Activated CD4-positive, alpha-beta T cell treated with anti-CD3 and anti-CD28 coated beads, Interleukin-2, amount 10 ng/mL, durations not matched to agents 7 days and 5 days (primary cell): ENCODE data around the gene AP1M1. TPM values are rescaled to one million over a fixed set of nuclear protein-coding genes. Genes with fewer than 3 reads are reported as not detected.

ENCODE experiments used
- CTCF ChIA-PET: fragments of 350-600 bp; sonication (Branson Sonifier 250); formaldehyde crosslinking; loops from one replicate; lab custom pipeline; 2021; ENCODE audit warnings: antibody characterized with exemption; lab: Charles Lee
- POLR2A ChIA-PET: fragments of 350-600 bp; sonication (Branson Sonifier 250); formaldehyde crosslinking; loops from one replicate; lab custom pipeline; 2021; ENCODE audit warnings: antibody characterized with exemption; lab: Charles Lee
- DNase-seq: peaks from one replicate; pipeline ENCODE4 v3.0.0-alpha.2; 2020
- H3K27ac Mint-ChIP-seq: one replicate; pipeline ENCODE4 v1.8.0; 2021; ENCODE audit warnings: mild to moderate bottlenecking, moderate library complexity, mixed read lengths
- H3K27me3 Mint-ChIP-seq: one replicate; pipeline ENCODE4 v1.8.0; 2021; ENCODE audit warnings: mixed read lengths
- H3K36me3 Mint-ChIP-seq: one replicate; pipeline ENCODE4 v1.8.0; 2021; ENCODE audit warnings: low read depth, mixed read lengths
- H3K4me1 Mint-ChIP-seq: one replicate; pipeline ENCODE4 v1.8.0; 2021; ENCODE audit warnings: mixed read lengths
- H3K4me3 Mint-ChIP-seq: one replicate; pipeline ENCODE4 v1.8.0; 2021; ENCODE audit warnings: mild to moderate bottlenecking, moderate library complexity, mixed read lengths
- H3K9me3 Mint-ChIP-seq: one replicate; pipeline ENCODE4 v1.8.0; 2021; ENCODE audit warnings: mixed read lengths
- total RNA-seq, 2 experiments: library from RNA; stranded (reverse); gene quantifications; one replicate each; pipeline ENCODE4 v1.2.3, GENCODE V29; 2021

AP1M1 gene
- total RNA-seq, 2 experiments from 2014 or later, result 129 to 150 TPM

GRCh38 chr19:16204005-16204294 lies 6.2 kb downstream of the AP1M1 start:
- Mint-ChIP-seq H3K4me3 (no peak overlapping the region), H3K36me3 (peaks cover 57% of the 10 kb centered on the region), H3K4me1 (peaks cover 43% of the 10 kb centered on the region), H3K27me3 (no peaks in the 10 kb centered on the region), H3K27ac (peak overlapping the region; percentile 57), H3K9me3 (no peaks in the 10 kb centered on the region)
- ChIA-PET POLR2A (interaction anchor here (0.5 kb wide), 1 partner anchor 1885 kb away, joined by 3 read pairs; no protein-coding TSS in a partner anchor), CTCF (no interaction called here)
- DNase-seq, result no peak

- POLR2A ChIA-PET, result no interaction called here
- H3K9me3 Mint-ChIP-seq, result no peaks in the 10 kb centered on the region
- no peak overlapping the region for H3K4me3 Mint-ChIP-seq
- DNase-seq, result no peak
- H3K27me3 Mint-ChIP-seq, result no peaks in the 10 kb centered on the region
- peaks cover 32% of the 10 kb centered on the region for H3K4me1 Mint-ChIP-seq
- CTCF ChIA-PET, result interaction anchor here (1.4 kb wide), 1 partner anchor 163 kb away, joined by 3 read pairs; no protein-coding TSS in a partner anchor
- H3K36me3 Mint-ChIP-seq, result peaks cover 63% of the 10 kb centered on the region
- no peak overlapping the region for H3K27ac Mint-ChIP-seq
Measured at GRCh38 chr19:16205205-16206045, 7.7 kb downstream of the AP1M1 start.

GRCh38 chr19:16206046-16206605 lies 8.4 kb downstream of the AP1M1 start:
- Mint-ChIP-seq H3K4me1 (peaks cover 27% of the 10 kb centered on the region), H3K4me3 (no peak overlapping the region), H3K27me3 (no peaks in the 10 kb centered on the region), H3K36me3 (peaks cover 64% of the 10 kb centered on the region), H3K27ac (no peak overlapping the region), H3K9me3 (no peaks in the 10 kb centered on the region)
- ChIA-PET CTCF (interaction anchor here (1.1 to 1.4 kb wide), 2 partner anchors 164 to 212 kb away, joined by 3 read pairs; no protein-coding TSS in a partner anchor), POLR2A (no interaction called here)
- DNase-seq, result no peak

- POLR2A ChIA-PET, result no interaction called here
- peaks cover 24% of the 10 kb centered on the region for H3K4me1 Mint-ChIP-seq
Measured at GRCh38 chr19:16206637-16207036, 8.9 kb downstream of the AP1M1 start.

GRCh38 chr19:16207063-16207462 lies 9.4 kb downstream of the AP1M1 start:
- Mint-ChIP-seq H3K9me3 (no peaks in the 10 kb centered on the region), H3K27me3 (no peaks in the 10 kb centered on the region), H3K4me3 (no peak overlapping the region), H3K27ac (no peak overlapping the region), H3K4me1 (peaks cover 25% of the 10 kb centered on the region), H3K36me3 (peaks cover 68% of the 10 kb centered on the region)
- ChIA-PET CTCF (interaction anchor here (1.1 to 1.4 kb wide), 2 partner anchors 165 to 211 kb away, joined by 3 read pairs; no protein-coding TSS in a partner anchor), POLR2A (no interaction called here)
- DNase-seq, result no peak

More at GRCh38 chr19:16206637-16207036, 8.9 kb downstream of the AP1M1 start:
- CTCF ChIA-PET, result interaction anchor here (1.1 to 1.4 kb wide), 2 partner anchors 165 to 212 kb away, joined by 3 read pairs; no protein-coding TSS in a partner anchor
- no peak for DNase-seq
- Mint-ChIP-seq H3K27ac (peak overlapping the region; percentile 31), H3K27me3 (no peaks in the 10 kb centered on the region), H3K36me3 (peaks cover 67% of the 10 kb centered on the region), H3K4me3 (no peak overlapping the region), H3K9me3 (no peaks in the 10 kb centered on the region)

- H3K36me3 Mint-ChIP-seq, result peaks cover 69% of the 10 kb centered on the region
- POLR2A ChIA-PET, result no interaction called here
- H3K4me3 Mint-ChIP-seq, result no peak overlapping the region
Measured at GRCh38 chr19:16207490-16208025, 9.8 kb downstream of the AP1M1 start.

GRCh38 chr19:16208064-16208759 lies 10.5 kb downstream of the AP1M1 start:
- no peak overlapping the region for H3K4me3 Mint-ChIP-seq
- H3K9me3 Mint-ChIP-seq, result no peaks in the 10 kb centered on the region
- CTCF ChIA-PET, result interaction anchor here (0.6 kb wide), 1 partner anchor 166 kb away, joined by 3 read pairs; no protein-coding TSS in a partner anchor
- H3K4me1 Mint-ChIP-seq, result peaks cover 27% of the 10 kb centered on the region
- no peak for DNase-seq
- H3K36me3 Mint-ChIP-seq, result peaks cover 69% of the 10 kb centered on the region
- POLR2A ChIA-PET, result no interaction called here
- H3K27ac Mint-ChIP-seq, result peak overlapping the region; percentile 71
- no peaks in the 10 kb centered on the region for H3K27me3 Mint-ChIP-seq

More at GRCh38 chr19:16207490-16208025, 9.8 kb downstream of the AP1M1 start:
- CTCF ChIA-PET, result interaction anchor here (0.6 kb wide), 1 partner anchor 167 kb away, joined by 3 read pairs; no protein-coding TSS in a partner anchor
- H3K4me1 Mint-ChIP-seq, result peaks cover 26% of the 10 kb centered on the region
- no peaks in the 10 kb centered on the region for H3K27me3 Mint-ChIP-seq
- H3K27ac Mint-ChIP-seq, result no peak overlapping the region
- no peaks in the 10 kb centered on the region for H3K9me3 Mint-ChIP-seq
- DNase-seq, result no peak

GRCh38 chr19:16208847-16209665 lies 11.3 kb downstream of the AP1M1 start:
- Mint-ChIP-seq H3K27ac (no peak overlapping the region), H3K4me1 (peaks cover 26% of the 10 kb centered on the region), H3K27me3 (no peaks in the 10 kb centered on the region), H3K4me3 (no peak overlapping the region), H3K36me3 (peaks cover 71% of the 10 kb centered on the region), H3K9me3 (peaks cover 2% of the 10 kb centered on the region)
- POLR2A ChIA-PET, result no interaction called here
- CTCF ChIA-PET, result interaction anchor here (0.5 to 1.5 kb wide), 2 partner anchors 28 to 29 kb away, joined by 3 to 5 read pairs; no protein-coding TSS in a partner anchor
- DNase-seq, result no peak

GRCh38 chr19:16210168-16210567 lies 12.5 kb downstream of the AP1M1 start:
- H3K27ac Mint-ChIP-seq, result no peak overlapping the region
- H3K4me1 Mint-ChIP-seq, result peaks cover 26% of the 10 kb centered on the region
- H3K27me3 Mint-ChIP-seq, result no peaks in the 10 kb centered on the region
- POLR2A ChIA-PET, result no interaction called here
- peaks cover 2% of the 10 kb centered on the region for H3K9me3 Mint-ChIP-seq
- CTCF ChIA-PET, result interaction anchor here (1.5 kb wide), 1 partner anchor 27 kb away, joined by 3 read pairs; no protein-coding TSS in a partner anchor
- peaks cover 73% of the 10 kb centered on the region for H3K36me3 Mint-ChIP-seq
- H3K4me3 Mint-ChIP-seq, result no peak overlapping the region
- no peak for DNase-seq

- peaks cover 90% of the 10 kb centered on the region for H3K36me3 Mint-ChIP-seq
- H3K9me3 Mint-ChIP-seq, result peaks cover 2% of the 10 kb centered on the region
- CTCF ChIA-PET, result no interaction called here
- DNase-seq, result no peak
- H3K4me1 Mint-ChIP-seq, result peaks cover 36% of the 10 kb centered on the region
- H3K4me3 Mint-ChIP-seq, result no peak overlapping the region
- H3K27me3 Mint-ChIP-seq, result no peaks in the 10 kb centered on the region
- no peak overlapping the region for H3K27ac Mint-ChIP-seq
- POLR2A ChIA-PET, result no interaction called here
Measured at GRCh38 chr19:16213076-16213475, 15.4 kb downstream of the AP1M1 start.

GRCh38 chr19:16216744-16217670 lies 19.3 kb downstream of the AP1M1 start:
- peaks cover 90% of the 10 kb centered on the region for H3K36me3 Mint-ChIP-seq
- CTCF ChIA-PET, result no interaction called here
- peaks cover 33% of the 10 kb centered on the region for H3K4me1 Mint-ChIP-seq
- H3K27me3 Mint-ChIP-seq, result no peaks in the 10 kb centered on the region
- H3K9me3 Mint-ChIP-seq, result peaks cover 21% of the 10 kb centered on the region
- POLR2A ChIA-PET, result no interaction called here
- peak overlapping the region; percentile 2 for H3K4me3 Mint-ChIP-seq
- H3K27ac Mint-ChIP-seq, result peak overlapping the region; percentile 73
- DNase-seq, result no peak
